OCI-LY7 (cell line): ENCODE data around the gene ATP6V0A1. TPM values are rescaled to one million over a fixed set of nuclear protein-coding genes. Genes with fewer than 3 reads are reported as not detected.

Experiments used
- BruUV-seq: library from RNA; stranded (reverse); fragments of 400-500 nt; replicated peaks from 2 replicates; lab custom pipeline; 2021; lab: Mats Ljungman, UMichigan
- CTCF ChIA-PET: fragments of 300-600 bp; sonication (Branson Sonifier 250); formaldehyde crosslinking; loops from one replicate; lab custom pipeline; 2022; ENCODE audit warnings: antibody characterized with exemption; ENCODE audit not compliant: unreplicated experiment; lab: Charles Lee
- POLR2A ChIA-PET: fragments of 300-600 bp; sonication (Branson Sonifier 250); formaldehyde crosslinking; loops from one replicate; lab custom pipeline; 2022; ENCODE audit warnings: antibody characterized with exemption; lab: Charles Lee
- DNase-seq: peaks from one replicate; pipeline ENCODE4 v3.0.0-alpha.2; 2015; ENCODE audit warnings: low spot score
- H2AFZ ChIP-seq: fragments of 200-600 bp; sonication (generic), shearing (Covaris generic); 2 replicates; pipeline ENCODE4 v1.6.1; 2014; ENCODE audit warnings: mild to moderate bottlenecking, antibody characterized with exemption, low read length, moderate library complexity
- H3K27ac ChIP-seq: fragments of 200-600 bp; sonication (generic); 2 replicates; pipeline ENCODE4 v1.5.1; 2014; ENCODE audit warnings: mixed run types, low read depth, mild to moderate bottlenecking, moderate library complexity, low read length, inconsistent platforms; ENCODE audit not compliant: poor library complexity, severe bottlenecking
- H3K36me3 ChIP-seq: fragments of 200-600 bp; sonication (generic); 2 replicates; pipeline ENCODE4 v1.6.1; 2014; ENCODE audit warnings: mild to moderate bottlenecking, antibody characterized with exemption, low read length, moderate library complexity, mixed read lengths; ENCODE audit not compliant: insufficient read depth
- H3K4me1 ChIP-seq: fragments of 200-600 bp; sonication (generic); 2 replicates; pipeline ENCODE4 v1.5.1; 2014; ENCODE audit warnings: mild to moderate bottlenecking, low read length; ENCODE audit not compliant: insufficient read depth, poor library complexity, severe bottlenecking
- H3K4me2 ChIP-seq: fragments of 200-600 bp; sonication (generic); 2 replicates; pipeline ENCODE4 v1.6.1; 2014; ENCODE audit warnings: mild to moderate bottlenecking, low read length
- H3K4me3 ChIP-seq: fragments of 200-600 bp; sonication (generic); 2 replicates; pipeline ENCODE4 v1.5.1; 2014; ENCODE audit warnings: mild to moderate bottlenecking, low read depth, low read length; ENCODE audit not compliant: poor library complexity, severe bottlenecking
- H3K79me2 ChIP-seq: fragments of 200-600 bp; sonication (generic); 2 replicates; pipeline ENCODE4 v1.6.1; 2016; ENCODE audit warnings: low read depth, mild to moderate bottlenecking, low read length, moderate library complexity, mixed read lengths; ENCODE audit not compliant: insufficient read depth
- H3K9me2 ChIP-seq: fragments of 200-600 bp; sonication (generic); 2 replicates; pipeline ENCODE4 v1.6.1; 2016; ENCODE audit warnings: mild to moderate bottlenecking, low read length, mixed read lengths; ENCODE audit not compliant: insufficient read depth
- H3K9me3 ChIP-seq: fragments of 200-600 bp; sonication (generic); 2 replicates; pipeline ENCODE4 v1.6.1; 2014; ENCODE audit warnings: mild to moderate bottlenecking, mixed run types, low read length, mixed read lengths
- H4K20me1 ChIP-seq: fragments of 200-600 bp; sonication (generic); 2 replicates; pipeline ENCODE4 v1.6.1; 2014; ENCODE audit warnings: mild to moderate bottlenecking, antibody characterized with exemption, low read length, moderate library complexity, mixed read lengths; ENCODE audit not compliant: insufficient read depth
- EZH2phosphoT487 ChIP-seq: fragments of 200-600 bp; sonication (generic); IDR thresholded peaks from 2 replicates; pipeline ENCODE4 v1.6.1; 2018; ENCODE audit warnings: low read depth, borderline replicate concordance, mild to moderate bottlenecking, mixed run types, antibody characterized with exemption, low read length, moderate library complexity, mixed read lengths
- intact Hi-C: fragments of 100-400 bp; cut with micrococcal nuclease; formaldehyde crosslinking; loops from one replicate; pipeline ENCODE4 v1.10.0; 2022; ENCODE audit not compliant: unreplicated experiment
- total RNA-seq, 2 experiments: library from RNA; depleted of rRNA in 1 of 2; stranded (reverse); fragments of >200 nt in 1 of 2; shearing (Covaris generic) in 1 of 2; gene quantifications; 2 replicates each; pipeline ENCODE4 v1.2.3, GENCODE V29; 2014 to 2022
- TF ChIP-seq, protein P1 (sequence below): fragments of 200-600 bp; sonication (generic); conservative IDR thresholded peaks from 2 replicates; pipeline ENCODE4 v1.5.1; 2014; ENCODE audit warnings: mild to moderate bottlenecking, antibody characterized with exemption, low read length, moderate library complexity, mixed read lengths

Gene ATP6V0A1
- total RNA-seq, 2 experiments from 2014 or later: 19.8 to 46.9 TPM

DNA sequence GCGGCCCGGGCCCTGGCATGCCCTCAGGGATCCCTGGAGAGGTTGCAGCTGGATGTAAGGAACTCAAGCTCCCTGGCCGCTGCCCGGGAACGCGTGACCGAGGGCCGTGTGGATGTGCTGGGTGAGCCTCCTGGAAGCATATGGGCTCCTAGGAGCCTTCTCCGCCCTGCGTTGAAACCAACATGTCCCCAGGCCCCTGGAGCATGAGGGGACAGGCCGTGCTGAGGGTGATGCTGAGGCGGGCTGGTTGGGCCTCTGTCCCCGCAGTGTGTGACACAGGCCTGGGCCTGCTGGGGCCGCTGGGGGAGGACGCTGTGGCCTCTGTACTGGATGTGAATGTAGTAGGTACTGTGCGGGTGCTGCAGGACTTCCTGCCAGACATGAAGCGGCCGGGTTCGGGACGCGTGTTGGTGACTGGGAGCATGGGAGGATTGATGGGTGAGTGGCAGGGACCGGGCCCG is 88.4 kb downstream of the ATP6V0A1 start:
- no peak overlapping the region for H2AFZ ChIP-seq
- H3K4me2 ChIP-seq: no peak overlapping the region
- no peak for TF ChIP-seq EZH2phosphoT487
- TF ChIP-seq, protein P1, sequence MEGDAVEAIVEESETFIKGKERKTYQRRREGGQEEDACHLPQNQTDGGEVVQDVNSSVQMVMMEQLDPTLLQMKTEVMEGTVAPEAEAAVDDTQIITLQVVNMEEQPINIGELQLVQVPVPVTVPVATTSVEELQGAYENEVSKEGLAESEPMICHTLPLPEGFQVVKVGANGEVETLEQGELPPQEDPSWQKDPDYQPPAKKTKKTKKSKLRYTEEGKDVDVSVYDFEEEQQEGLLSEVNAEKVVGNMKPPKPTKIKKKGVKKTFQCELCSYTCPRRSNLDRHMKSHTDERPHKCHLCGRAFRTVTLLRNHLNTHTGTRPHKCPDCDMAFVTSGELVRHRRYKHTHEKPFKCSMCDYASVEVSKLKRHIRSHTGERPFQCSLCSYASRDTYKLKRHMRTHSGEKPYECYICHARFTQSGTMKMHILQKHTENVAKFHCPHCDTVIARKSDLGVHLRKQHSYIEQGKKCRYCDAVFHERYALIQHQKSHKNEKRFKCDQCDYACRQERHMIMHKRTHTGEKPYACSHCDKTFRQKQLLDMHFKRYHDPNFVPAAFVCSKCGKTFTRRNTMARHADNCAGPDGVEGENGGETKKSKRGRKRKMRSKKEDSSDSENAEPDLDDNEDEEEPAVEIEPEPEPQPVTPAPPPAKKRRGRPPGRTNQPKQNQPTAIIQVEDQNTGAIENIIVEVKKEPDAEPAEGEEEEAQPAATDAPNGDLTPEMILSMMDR: no peak
- POLR2A ChIA-PET: no interaction called here
- H4K20me1 ChIP-seq: no peaks in the 10 kb centered on the region
- BruUV-seq: no TSS peak
- H3K79me2 ChIP-seq: no peaks in the 10 kb centered on the region
- H3K9me3 ChIP-seq: no peaks in the 10 kb centered on the region
- H3K9me2 ChIP-seq: no peaks in the 10 kb centered on the region
- H3K4me3 ChIP-seq: no peak overlapping the region
- no peak for DNase-seq
- CTCF ChIA-PET: no interaction called here
- intact Hi-C loops: no loop called here
- no peak overlapping the region for H3K27ac ChIP-seq
- peaks cover 7% of the 10 kb centered on the region; the same call in 1 of the 2 replicates for H3K36me3 ChIP-seq
- H3K4me1 ChIP-seq: peaks cover 8% of the 10 kb centered on the region

DNA sequence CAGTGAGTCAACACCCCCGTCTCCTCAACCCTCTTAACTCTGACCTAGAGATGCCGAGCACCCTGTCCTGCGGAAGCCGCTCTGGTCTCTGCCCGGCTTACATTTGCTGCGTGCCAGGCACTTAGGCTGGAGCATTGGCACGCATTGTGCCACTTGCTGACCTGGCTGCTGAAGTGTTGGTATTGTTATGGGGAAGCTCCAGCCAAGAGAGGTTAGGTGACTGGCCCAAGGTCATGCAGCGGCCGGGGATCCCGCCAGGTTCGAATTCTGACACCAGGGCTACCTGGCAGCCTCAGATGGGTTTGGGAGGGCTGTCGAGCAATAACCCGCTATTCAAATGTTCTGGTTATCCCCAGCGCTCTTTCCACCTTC is 89.0 kb downstream of the ATP6V0A1 start:
- H3K79me2 ChIP-seq: no peaks in the 10 kb centered on the region
- no TSS peak for BruUV-seq
- no peaks in the 10 kb centered on the region for H4K20me1 ChIP-seq
- H3K9me3 ChIP-seq: no peaks in the 10 kb centered on the region
- ChIA-PET POLR2A (no interaction called here), CTCF (interaction anchor here (0.6 to 1.0 kb wide), 2 partner anchors 20 to 318 kb away, joined by 3 read pairs; no protein-coding TSS in a partner anchor)
- H3K27ac ChIP-seq: no peak overlapping the region
- no peak for TF ChIP-seq EZH2phosphoT487
- TF ChIP-seq, protein P1: no peak
- peaks cover 8% of the 10 kb centered on the region for H3K4me1 ChIP-seq
- no peaks in the 10 kb centered on the region for H3K9me2 ChIP-seq
- H3K4me3 ChIP-seq: peak overlapping the region; percentile 48
- peak overlapping the region; percentile 57 for H3K4me2 ChIP-seq
- intact Hi-C loops: loop anchor here (2.0 kb wide), 1 partner anchor 29 kb away; the partner anchor contains the start of gene PSMC3IP
- no peak overlapping the region for H2AFZ ChIP-seq
- peaks cover 7% of the 10 kb centered on the region; the same call in 1 of the 2 replicates for H3K36me3 ChIP-seq
- no peak for DNase-seq

DNA sequence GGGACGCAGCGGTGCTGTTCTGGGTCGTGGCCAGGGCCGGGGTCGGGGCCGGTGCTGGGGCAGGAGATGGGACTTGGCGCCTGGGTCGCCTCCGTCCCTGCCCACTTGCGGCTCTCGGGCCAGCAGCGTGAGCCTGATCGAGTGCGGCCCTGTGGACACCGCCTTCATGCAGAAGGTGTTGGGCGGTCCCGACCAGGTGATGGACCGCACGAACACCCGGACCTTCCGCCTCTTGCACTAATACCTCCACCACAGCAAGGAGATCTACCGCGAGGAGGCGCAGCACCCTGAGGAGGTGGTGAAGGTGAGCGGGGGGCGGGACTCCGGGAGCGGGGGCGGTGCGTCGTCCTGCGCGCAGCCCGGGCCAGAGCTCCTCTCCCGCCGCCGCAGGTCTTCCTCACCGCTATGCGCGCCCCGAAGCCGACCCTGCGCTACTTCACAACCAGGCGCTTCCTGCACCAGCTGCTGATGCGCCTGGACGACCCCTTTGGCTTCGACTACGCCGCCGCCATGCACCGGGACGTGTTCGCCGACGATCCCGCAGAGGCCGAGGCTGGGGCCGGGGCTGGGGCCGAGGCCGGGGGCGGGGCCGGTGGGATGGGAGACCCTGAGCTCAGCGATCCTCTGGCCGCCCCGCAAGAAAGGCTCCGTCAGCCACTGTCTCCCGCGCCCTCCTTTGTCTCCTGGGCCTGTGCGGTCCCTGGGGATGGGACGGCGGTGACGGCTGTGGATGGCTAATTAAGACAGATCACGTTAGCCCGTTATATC is 89.6 kb downstream of the ATP6V0A1 start:
- intact Hi-C loops: loop anchor here (2.0 kb wide), 1 partner anchor 29 kb away; the partner anchor contains the start of gene PSMC3IP
- TF ChIP-seq, protein P1: peak; percentile 77
- TF ChIP-seq EZH2phosphoT487: no peak
- DNase-seq: peak; percentile 84
- peaks cover 5% of the 10 kb centered on the region; the same call in 1 of the 2 replicates for H3K36me3 ChIP-seq
- ChIA-PET POLR2A (no interaction called here), CTCF (interaction anchor here (0.6 to 1.0 kb wide), 2 partner anchors 21 to 318 kb away, joined by 3 read pairs; no protein-coding TSS in a partner anchor)
- H3K4me1 ChIP-seq: peaks cover 8% of the 10 kb centered on the region
- H3K4me3 ChIP-seq: peak overlapping the region; percentile 48
- no peaks in the 10 kb centered on the region for H4K20me1 ChIP-seq
- peak overlapping the region; percentile 57 for H3K4me2 ChIP-seq
- no TSS peak for BruUV-seq
- H3K27ac ChIP-seq: no peak overlapping the region
- H2AFZ ChIP-seq: no peak overlapping the region
- no peaks in the 10 kb centered on the region for H3K9me2 ChIP-seq
- no peaks in the 10 kb centered on the region for H3K79me2 ChIP-seq
- no peaks in the 10 kb centered on the region for H3K9me3 ChIP-seq
